CD4-positive, alpha-beta T cell treated with Interleukin-10 for 1 hour (primary cell): Measurements from ENCODE around the gene LOC128125822.
"Not testable (repeated sequence)": the region's sequence is repeated elsewhere in the genome, so short reads cannot be mapped to it uniquely, and the experiment has no call there.

ENCODE experiments used
- DNase-seq: peaks from one replicate; pipeline ENCODE4 v3.0.0-alpha.2; 2020

Gene LOC128125822

GRCh38 chr6:63572044-63572746 is at the start of gene LOC128125822, which contains the start of gene PTP4A1:
Gene LOC128125822 (plus strand): TSS chr6:63572480.
Gene PTP4A1 (plus strand): TSS chr6:63572480. CDS start chr6:63576881, 4,401 bp downstream.
- peak; percentile 97 for DNase-seq

GRCh38 chr6:63522911-63523287 is 49.4 kb upstream of the LOC128125822 start:
- not testable (repeated sequence) for DNase-seq

- no peak for DNase-seq
Measured at GRCh38 chr6:63523630-63524029, 48.6 kb upstream of the LOC128125822 start.

- peak; percentile 13 for DNase-seq
Measured at GRCh38 chr6:63525186-63525878, 46.9 kb upstream of the LOC128125822 start.

GRCh38 chr6:63526931-63527330 is 45.3 kb upstream of the LOC128125822 start:
- no peak for DNase-seq

GRCh38 chr6:63527658-63528514 is 44.4 kb upstream of the LOC128125822 start:
- DNase-seq, result no peak

- DNase-seq, result peak; percentile 4
Measured at GRCh38 chr6:63529498-63529897, 42.8 kb upstream of the LOC128125822 start.

- no peak for DNase-seq
Measured at GRCh38 chr6:63530182-63530581, 42.1 kb upstream of the LOC128125822 start.

- no peak for DNase-seq
Measured at GRCh38 chr6:63530991-63531390, 41.3 kb upstream of the LOC128125822 start.

- DNase-seq, result no peak
Measured at GRCh38 chr6:63533026-63533425, 39.3 kb upstream of the LOC128125822 start.

GRCh38 chr6:63533952-63534351 is 38.3 kb upstream of the LOC128125822 start:
- no peak for DNase-seq

GRCh38 chr6:63537201-63537958 is 34.9 kb upstream of the LOC128125822 start:
- DNase-seq, result no peak

GRCh38 chr6:63537959-63538300 is 34.4 kb upstream of the LOC128125822 start:
- DNase-seq, result no peak

GRCh38 chr6:63538550-63538949 is 33.7 kb upstream of the LOC128125822 start:
- DNase-seq, result no peak

- DNase-seq, result no peak
Measured at GRCh38 chr6:63543001-63543400, 29.3 kb upstream of the LOC128125822 start.

GRCh38 chr6:63543982-63544381 is 28.3 kb upstream of the LOC128125822 start:
- no peak for DNase-seq

- no peak for DNase-seq
Measured at GRCh38 chr6:63546236-63546635, 26.0 kb upstream of the LOC128125822 start.

GRCh38 chr6:63546697-63547096 is 25.6 kb upstream of the LOC128125822 start:
- DNase-seq, result no peak

- no peak for DNase-seq
Measured at GRCh38 chr6:63549076-63549475, 23.2 kb upstream of the LOC128125822 start.

GRCh38 chr6:63553208-63553607 is 19.1 kb upstream of the LOC128125822 start:
- DNase-seq, result no peak

GRCh38 chr6:63553900-63554299 is 18.4 kb upstream of the LOC128125822 start:
- no peak for DNase-seq

- DNase-seq, result no peak
Measured at GRCh38 chr6:63554782-63555181, 17.5 kb upstream of the LOC128125822 start.

GRCh38 chr6:63556369-63556768 is 15.9 kb upstream of the LOC128125822 start:
- DNase-seq, result no peak
